Upper lobe of left lung (tissue), 6 donors: Measurements from ENCODE around the gene WBP2NL. TPM values are rescaled to one million over a fixed set of nuclear protein-coding genes. Genes with fewer than 3 reads are reported as not detected.

Experiments
- ATAC-seq, 2 donors: fragments of 200-7000 bp; cut with Tn5 transposase; one replicate each; pipeline ENCODE4 v1.9.1; 2022; ENCODE audit warnings: mild to moderate bottlenecking in 2 of 2, moderate library complexity in 2 of 2; ENCODE audit not compliant: low FRiP score in 2 of 2
- DNase-seq, 2 donors: peaks; one replicate each; pipeline ENCODE4 v3.0.0-alpha.2; 2019 to 2020
- H3K27ac ChIP-seq, 4 donors: fragments of 200-600 bp; sonication (generic); one replicate each; pipeline ENCODE4 v1.5.1; 2016 to 2019
- H3K27me3 ChIP-seq, 4 donors: fragments of 200-600 bp; sonication (generic); one replicate each; pipeline ENCODE4 v1.5.1; 2017 to 2019
- H3K36me3 ChIP-seq, 4 donors: fragments of 200-600 bp; sonication (generic); one replicate each; pipeline ENCODE4 v1.5.1; 2016 to 2019
- H3K4me1 ChIP-seq, 4 donors: fragments of 200-600 bp; sonication (generic); one replicate each; pipeline ENCODE4 v1.5.1; 2018 to 2019
- H3K4me3 ChIP-seq, 4 donors: fragments of 200-600 bp; sonication (generic); one replicate each; pipeline ENCODE4 v1.5.1; 2017 to 2019; ENCODE audit warnings: mild to moderate bottlenecking in 2 of 4, moderate library complexity in 1 of 4
- H3K9me3 ChIP-seq, 4 donors: fragments of 200-600 bp; sonication (generic); one replicate each; pipeline ENCODE4 v1.5.1; 2018 to 2019
- EP300 ChIP-seq, 4 donors: sonication (generic); formaldehyde crosslinking; IDR thresholded peaks; one replicate each; pipeline ENCODE4 v1.5.1; 2017; ENCODE audit warnings: antibody characterized with exemption in 4 of 4, control low read depth in 2 of 4
- POLR2A ChIP-seq, 4 donors: fragments of 450-650 bp; IDR thresholded peaks; one replicate each; pipeline ENCODE4 v1.5.1; 2016 to 2017; ENCODE audit warnings: antibody characterized with exemption in 4 of 4, mild to moderate bottlenecking in 2 of 4
- POLR2AphosphoS5 ChIP-seq, 2 donors: sonication (generic); formaldehyde crosslinking; IDR thresholded peaks; one replicate each; pipeline ENCODE4 v1.5.1; 2017; ENCODE audit warnings: antibody characterized with exemption in 2 of 2
- WGBS, 2 donors: methylation state at CpG; one replicate each; pipeline ENCODE4 v1.1.5; 2017 to 2018; 5-methylcytosine and 5-hydroxymethylcytosine counted together
- total RNA-seq, 6 donors: library from RNA; depleted of rRNA in 4 of 6; stranded (reverse); fragments of >200 nt in 4 of 6; gene quantifications; one replicate each; pipeline versions ENCODE4 v1.1.0 to v1.2.1, GENCODE V29; 2016 to 2021
- TF ChIP-seq, protein P1 (sequence below), 6 experiments: fragments of 450-650 bp in 4 of 6; fragments of 200-600 bp in 2 of 6; sonication (generic) in 2 of 6; IDR thresholded peaks; one replicate each; pipeline ENCODE4 v1.5.1; 2016 to 2019; ENCODE audit warnings: antibody characterized with exemption in 6 of 6
- donor health status: DM: no; HTN: no; CAD: no; lungs with moderate emphysema.
- donor health status: DM: no; HTN: yes; CAD: no; lungs with severe emphysema.

The WBP2NL gene
- total RNA-seq, 6 donors from 2014 or later, result 0.74 to 6.8 (median 2.0) TPM

GRCh38 chr22:41966607-41967240, 31.9 kb upstream of the WBP2NL start:
- H3K4me3 ChIP-seq, result no peak overlapping the region
- WGBS, 2 donors, result 45 to 48% methylated on average over 8 of the region's 8 CpGs
- peaks cover 0 to 17% (median 4%) of the 10 kb centered on the region in 4 donors for H3K4me1 ChIP-seq
- peak in 1 of 2 donors; percentile 48 for DNase-seq
- no peaks in the 10 kb centered on the region for H3K9me3 ChIP-seq
- H3K27ac ChIP-seq, result no peak overlapping the region
- H3K27me3 ChIP-seq, result no peaks in the 10 kb centered on the region
- ATAC-seq, result peak in 1 of 2 donors; percentile 34
- no peaks in the 10 kb centered on the region for H3K36me3 ChIP-seq
- TF ChIP-seq EP300 (IDR thresholded peaks at IDR 0.05), result no peak
- TF ChIP-seq, protein P1, sequence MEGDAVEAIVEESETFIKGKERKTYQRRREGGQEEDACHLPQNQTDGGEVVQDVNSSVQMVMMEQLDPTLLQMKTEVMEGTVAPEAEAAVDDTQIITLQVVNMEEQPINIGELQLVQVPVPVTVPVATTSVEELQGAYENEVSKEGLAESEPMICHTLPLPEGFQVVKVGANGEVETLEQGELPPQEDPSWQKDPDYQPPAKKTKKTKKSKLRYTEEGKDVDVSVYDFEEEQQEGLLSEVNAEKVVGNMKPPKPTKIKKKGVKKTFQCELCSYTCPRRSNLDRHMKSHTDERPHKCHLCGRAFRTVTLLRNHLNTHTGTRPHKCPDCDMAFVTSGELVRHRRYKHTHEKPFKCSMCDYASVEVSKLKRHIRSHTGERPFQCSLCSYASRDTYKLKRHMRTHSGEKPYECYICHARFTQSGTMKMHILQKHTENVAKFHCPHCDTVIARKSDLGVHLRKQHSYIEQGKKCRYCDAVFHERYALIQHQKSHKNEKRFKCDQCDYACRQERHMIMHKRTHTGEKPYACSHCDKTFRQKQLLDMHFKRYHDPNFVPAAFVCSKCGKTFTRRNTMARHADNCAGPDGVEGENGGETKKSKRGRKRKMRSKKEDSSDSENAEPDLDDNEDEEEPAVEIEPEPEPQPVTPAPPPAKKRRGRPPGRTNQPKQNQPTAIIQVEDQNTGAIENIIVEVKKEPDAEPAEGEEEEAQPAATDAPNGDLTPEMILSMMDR (IDR thresholded peaks at IDR 0.05), result peak in 5 of 6 experiments; percentile 24 to 48 (median 29)

DNA sequence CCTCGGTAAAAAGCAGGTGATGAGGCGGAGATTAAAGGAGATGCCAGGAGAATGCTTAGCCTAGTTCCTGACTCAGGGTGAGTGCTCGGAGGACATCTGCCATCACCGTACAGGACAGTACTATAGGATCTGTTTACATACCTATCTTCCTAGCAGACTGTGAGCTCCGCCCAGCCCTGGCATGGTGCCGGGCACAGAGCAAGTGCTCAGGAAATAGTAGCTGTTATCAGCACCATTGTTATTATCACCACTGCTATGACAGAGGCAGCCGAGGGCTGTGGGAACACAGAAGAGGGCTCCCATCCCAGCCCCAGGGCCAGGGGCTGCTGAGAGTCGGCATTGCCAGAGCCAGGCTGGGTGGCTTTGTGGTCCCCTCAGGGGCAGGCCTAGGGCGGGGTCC, 30.0 kb upstream of the WBP2NL start:
- no peak for DNase-seq
- Histone ChIP-seq H3K4me1 (peaks cover 0 to 13% (median 4%) of the 10 kb centered on the region in 4 donors), H3K27me3 (no peaks in the 10 kb centered on the region), H3K36me3 (no peaks in the 10 kb centered on the region), H3K9me3 (no peaks in the 10 kb centered on the region), H3K27ac (no peak overlapping the region), H3K4me3 (no peak overlapping the region)
- WGBS, 2 donors, result 39 to 49% methylated on average over 9 of the region's 9 CpGs
- TF ChIP-seq EP300 (IDR thresholded peaks at IDR 0.05), result no peak
- TF ChIP-seq, protein P1 (IDR thresholded peaks at IDR 0.05), result no peak
- no peak for TF ChIP-seq POLR2A (IDR thresholded peaks at IDR 0.05)
- no peak for TF ChIP-seq POLR2AphosphoS5 (IDR thresholded peaks at IDR 0.05)
- no peak for ATAC-seq

DNA sequence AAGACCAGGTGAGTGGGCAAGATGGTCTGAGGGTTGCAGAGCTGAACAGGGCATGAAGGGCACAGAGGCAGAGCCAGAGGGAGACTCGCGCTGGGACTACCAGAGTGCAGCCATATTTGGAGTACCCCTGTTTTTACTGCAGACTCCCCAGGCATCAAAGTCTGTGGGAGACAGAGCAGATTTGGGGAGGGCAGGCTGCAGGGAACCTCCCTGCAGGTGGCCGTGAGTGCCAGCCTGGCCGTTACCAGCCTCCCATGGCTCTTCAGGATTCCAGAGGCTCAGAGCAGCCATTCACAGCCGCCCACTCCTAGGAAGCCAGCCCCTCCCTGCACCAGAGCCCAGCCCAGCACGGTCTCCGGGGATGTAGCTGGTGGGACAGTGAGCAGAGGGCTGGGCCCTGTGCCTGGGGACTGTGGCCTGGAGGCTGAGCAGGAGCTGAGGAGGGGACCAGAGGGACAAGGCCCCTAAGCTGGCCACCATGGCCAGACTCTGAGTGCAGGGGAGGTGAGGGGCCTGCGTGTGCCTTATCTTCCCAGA, 29.4 kb upstream of the WBP2NL start, which contains the start of gene SEPTIN3:
SEPTIN3 (plus strand) TSS at position 334 of the 537 bp plus-strand sequence. CDS start 2,050 bp downstream, outside the sequence.
- peak in 1 of 2 donors; percentile 23 for ATAC-seq
- H3K27me3 ChIP-seq, result no peaks in the 10 kb centered on the region

GRCh38 chr22:41970601-41971000, 28.0 kb upstream of the WBP2NL start:
- ATAC-seq, result no peak
- TF ChIP-seq EP300 (IDR thresholded peaks at IDR 0.05), result no peak
- TF ChIP-seq, protein P1 (IDR thresholded peaks at IDR 0.05), result no peak
- no peak for TF ChIP-seq POLR2AphosphoS5 (IDR thresholded peaks at IDR 0.05)
- TF ChIP-seq POLR2A (IDR thresholded peaks at IDR 0.05), result no peak

More for the DNA sequence above, 29.4 kb upstream of the WBP2NL start, which contains the start of gene SEPTIN3:
- no peak for DNase-seq
- TF ChIP-seq POLR2AphosphoS5 (IDR thresholded peaks at IDR 0.05) (no peak), POLR2A (IDR thresholded peaks at IDR 0.05) (no peak), EP300 (IDR thresholded peaks at IDR 0.05) (no peak)
- TF ChIP-seq, protein P1 (IDR thresholded peaks at IDR 0.05), result no peak
- Histone ChIP-seq H3K36me3 (no peaks in the 10 kb centered on the region), H3K4me1 (peaks cover 0 to 9% (median 3%) of the 10 kb centered on the region in 4 donors), H3K4me3 (no peak within 1 kb of the TSS), H3K27ac (no peak within 1 kb of the TSS), H3K9me3 (no peaks in the 10 kb centered on the region)
- WGBS, 2 donors, result 66 to 68% methylated on average over 4 to 8 of the region's 8 CpGs

More at GRCh38 chr22:41970601-41971000, 28.0 kb upstream of the WBP2NL start:
- no peak for DNase-seq
- Histone ChIP-seq H3K4me3 (no peak overlapping the region), H3K4me1 (peaks cover 0 to 9% (median 0%) of the 10 kb centered on the region in 4 donors), H3K27me3 (peaks cover 0 to 3% (median 0%) of the 10 kb centered on the region in 4 donors), H3K27ac (no peak overlapping the region), H3K9me3 (no peaks in the 10 kb centered on the region), H3K36me3 (no peaks in the 10 kb centered on the region)
- 80 to 100% methylated on average over 2 of the region's 2 CpGs for WGBS, 2 donors
